GM19238 (cell line): ENCODE data around the gene TRPM2.

Experiments
- DNase-seq: peaks from one replicate; pipeline ENCODE4 v3.0.0; 2011; ENCODE audit warnings: low spot score; ENCODE audit not compliant: insufficient read length

The TRPM2 gene

GRCh38 chr21:44427241-44428120 is 74.1 kb downstream of the TRPM2 start:
- no peak for DNase-seq

GRCh38 chr21:44428281-44428960 is 75.0 kb downstream of the TRPM2 start:
- DNase-seq = no peak

- DNase-seq = no peak
These were observed 76.5 kb downstream of the TRPM2 start for GRCh38 chr21:44429894-44430293.

GRCh38 chr21:44431300-44431699 is 77.9 kb downstream of the TRPM2 start:
- DNase-seq = no peak

- DNase-seq = no peak
These were observed 79.7 kb downstream of the TRPM2 start for GRCh38 chr21:44432841-44433790.

- DNase-seq = no peak
These were observed 80.6 kb downstream of the TRPM2 start for GRCh38 chr21:44433791-44434567.

- no peak for DNase-seq
These were observed 81.1 kb downstream of the TRPM2 start for GRCh38 chr21:44434568-44434925.

GRCh38 chr21:44434936-44435635 is 81.7 kb downstream of the TRPM2 start:
- DNase-seq = no peak

GRCh38 chr21:44436111-44436611 is 82.7 kb downstream of the TRPM2 start:
- no peak for DNase-seq

- DNase-seq = no peak
These were observed 83.5 kb downstream of the TRPM2 start for GRCh38 chr21:44436958-44437357.

- no peak for DNase-seq
These were observed 83.9 kb downstream of the TRPM2 start for GRCh38 chr21:44437371-44437695.

GRCh38 chr21:44437696-44438431 is 84.4 kb downstream of the TRPM2 start:
- no peak for DNase-seq

GRCh38 chr21:44438531-44439210 is 85.2 kb downstream of the TRPM2 start:
- DNase-seq = no peak

GRCh38 chr21:44439211-44439600 is 85.8 kb downstream of the TRPM2 start:
- no peak for DNase-seq

GRCh38 chr21:44440241-44441040 is 87.0 kb downstream of the TRPM2 start:
- DNase-seq = no peak

GRCh38 chr21:44441041-44441400 is 87.6 kb downstream of the TRPM2 start:
- DNase-seq = no peak

- DNase-seq = no peak
These were observed 88.3 kb downstream of the TRPM2 start for GRCh38 chr21:44441581-44442265.
